Hematopoietic multipotent progenitor cell treated with erythropoietin and hydrocortisone succinate and interleukin-3 and kit ligand, for 15 days (in vitro differentiated cells): ENCODE results near the gene SUFU.
"Not testable (repeated sequence)": the region's sequence is repeated elsewhere in the genome, so short reads cannot be mapped to it uniquely, and the experiment has no call there.

ENCODE experiments used
- DNase-seq: peaks from one replicate; pipeline ENCODE4 v3.0.0-alpha.2; 2015; ENCODE audit warnings: low spot score

The SUFU gene

DNA sequence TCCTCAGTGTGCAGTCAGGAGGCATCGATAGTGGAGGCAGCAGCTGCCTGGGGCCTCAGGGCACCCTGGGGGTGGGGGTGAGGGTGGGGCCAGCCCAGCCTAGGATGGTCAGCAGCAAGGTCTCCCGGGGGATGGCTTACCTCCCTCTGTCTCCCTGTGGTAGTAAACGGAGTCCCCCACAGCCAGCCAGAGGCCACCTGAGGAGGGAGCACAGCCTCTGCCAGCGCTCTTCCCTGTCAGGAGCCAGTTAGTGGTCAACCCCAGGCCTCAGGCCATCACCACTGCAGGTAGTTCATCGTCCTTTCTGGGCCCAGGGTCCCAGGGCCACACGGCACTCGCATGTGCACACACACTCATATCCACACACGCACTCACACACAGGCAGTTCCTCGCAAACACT is 23.4 kb upstream of the SUFU start:
- DNase-seq = no peak

DNA sequence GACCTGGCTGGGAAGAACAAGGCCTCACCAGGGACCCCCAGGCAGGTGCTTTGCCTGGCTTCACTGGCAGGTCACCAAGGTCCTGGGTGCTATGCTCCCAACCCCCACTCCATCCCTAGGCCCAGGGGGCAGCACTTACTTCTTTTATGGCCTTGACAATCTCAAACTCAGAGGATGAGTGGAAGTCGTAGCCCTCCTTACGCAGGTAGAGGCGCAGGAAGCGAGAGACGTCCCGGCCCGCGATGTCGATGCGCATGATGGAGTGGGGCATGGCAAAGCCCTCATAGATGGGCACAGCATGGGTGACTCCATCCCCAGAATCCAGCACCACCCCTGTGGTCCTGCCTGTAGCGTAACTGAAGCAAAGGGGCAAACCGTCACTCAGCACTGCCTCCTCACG is 19.8 kb upstream of the SUFU start:
- no peak for DNase-seq

DNA sequence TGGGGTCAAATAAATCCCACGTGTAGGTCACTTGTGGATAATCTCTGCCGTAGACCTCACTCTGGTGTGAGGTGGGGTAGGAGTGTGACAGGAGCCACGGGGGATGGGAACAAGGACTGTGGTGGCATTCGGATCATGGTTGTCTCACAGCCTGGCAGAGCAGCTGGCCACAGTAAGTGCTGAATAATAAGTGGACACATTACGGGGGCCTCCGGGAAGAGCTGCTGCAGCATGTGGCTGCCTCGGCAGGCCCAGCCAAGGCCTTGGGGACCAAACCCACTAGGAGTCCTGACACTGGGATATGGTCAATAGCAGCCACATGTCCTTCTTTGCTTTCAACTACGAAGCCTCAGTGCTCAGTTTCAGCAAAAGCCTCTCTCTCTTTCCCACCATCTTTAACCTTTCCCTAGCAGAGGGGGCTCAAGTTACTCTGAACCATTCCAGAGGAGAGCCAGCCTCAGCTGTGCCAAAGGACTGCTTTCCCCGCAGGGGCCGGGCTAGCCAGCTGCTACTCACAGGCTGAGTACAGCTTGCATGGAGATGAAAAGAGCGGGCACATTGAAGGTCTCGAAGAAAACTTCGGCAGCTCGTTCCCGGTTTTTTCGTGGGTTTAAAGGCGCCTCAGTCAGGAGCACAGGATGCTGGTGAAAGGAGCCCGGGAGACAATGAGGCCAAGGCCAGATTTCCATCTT is 18.5 kb upstream of the SUFU start:
- no peak for DNase-seq

DNA sequence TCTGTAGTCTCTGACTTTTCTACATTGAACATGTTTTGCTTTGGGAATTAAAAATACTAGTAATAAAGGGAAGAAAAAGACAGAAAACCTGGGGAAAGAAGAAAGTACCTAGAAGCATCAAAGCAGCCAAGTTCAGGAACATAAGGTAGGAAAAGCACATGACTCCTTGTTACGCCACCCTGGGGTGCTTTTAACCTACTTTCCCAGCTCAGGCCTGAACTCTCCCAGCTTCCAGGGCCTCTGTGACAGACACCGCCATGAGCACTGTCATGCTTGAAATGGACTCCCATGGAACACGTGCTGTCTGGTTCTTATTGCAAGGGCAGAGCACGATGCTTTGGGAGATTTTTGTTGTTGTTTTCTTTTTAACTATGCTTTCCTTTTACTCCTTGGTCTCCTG is 12.6 kb upstream of the SUFU start:
- DNase-seq = no peak

DNA sequence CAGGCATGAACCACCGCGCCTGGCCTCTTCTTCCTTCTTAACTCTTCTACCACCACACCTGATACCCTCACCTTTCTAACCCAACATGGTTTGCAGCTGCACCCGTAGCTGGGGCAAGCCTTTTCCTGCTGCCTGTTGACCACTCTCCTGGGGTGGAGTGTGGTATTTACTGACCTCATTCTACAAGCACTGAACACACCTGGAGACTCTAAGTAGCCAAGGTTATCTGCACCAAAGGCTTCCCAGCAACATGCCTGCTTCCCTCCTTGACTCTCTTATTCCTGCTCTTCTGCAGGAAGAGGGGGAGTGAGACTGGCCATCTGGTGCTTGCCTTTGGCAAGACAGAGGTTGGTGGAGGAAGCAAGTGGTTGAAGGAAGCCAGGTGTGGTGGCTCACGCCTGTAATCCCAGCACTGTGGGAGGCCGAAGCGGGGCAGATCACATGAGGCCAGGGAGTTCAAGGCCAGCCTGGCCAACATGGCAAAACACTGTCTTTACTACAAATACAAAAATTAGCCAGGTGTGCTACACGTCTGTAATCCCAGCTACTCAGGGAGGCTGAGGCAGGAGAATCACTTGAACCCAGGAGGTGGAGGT is 11.3 kb upstream of the SUFU start:
- DNase-seq = no peak

DNA sequence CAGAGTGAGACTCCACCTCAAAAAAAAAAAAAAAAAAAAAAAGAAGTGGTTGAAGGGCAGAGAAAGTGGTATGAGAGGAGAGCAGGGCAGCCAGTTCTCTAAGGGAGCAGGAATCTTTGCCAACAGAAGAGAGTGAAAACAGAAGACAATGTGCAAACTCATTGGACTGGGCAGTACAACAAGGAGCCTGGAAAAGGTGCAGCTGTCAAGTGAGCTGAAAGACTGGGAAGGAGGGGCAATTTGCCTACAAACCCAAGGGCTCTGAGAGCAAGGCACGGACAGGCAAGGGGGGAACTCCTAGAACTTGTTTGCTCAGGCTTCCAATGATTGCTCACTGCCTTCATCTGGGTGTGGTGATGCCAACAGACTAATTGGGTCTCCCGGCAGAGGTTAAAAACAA is 10.8 kb upstream of the SUFU start:
- DNase-seq = no peak

DNA sequence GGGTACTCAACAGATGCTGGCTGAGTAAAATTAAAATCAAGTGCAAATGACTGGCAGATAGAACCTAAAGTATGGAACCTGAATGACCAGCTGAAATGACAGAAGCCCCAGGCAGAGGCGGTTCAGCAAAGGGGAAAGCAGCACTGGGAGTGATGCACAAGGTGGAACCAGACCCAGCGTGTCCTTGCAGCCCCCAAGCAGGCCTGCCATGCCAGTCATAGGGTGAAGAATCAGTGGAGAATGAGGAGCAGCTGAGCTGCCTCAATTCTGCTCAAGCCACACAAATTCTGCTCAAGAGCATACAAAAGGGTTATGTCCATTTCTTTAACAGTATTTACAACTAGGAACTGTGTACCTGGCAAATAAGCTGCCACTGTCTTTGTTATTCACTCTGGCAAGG is 10.0 kb upstream of the SUFU start:
- DNase-seq = no peak

DNA sequence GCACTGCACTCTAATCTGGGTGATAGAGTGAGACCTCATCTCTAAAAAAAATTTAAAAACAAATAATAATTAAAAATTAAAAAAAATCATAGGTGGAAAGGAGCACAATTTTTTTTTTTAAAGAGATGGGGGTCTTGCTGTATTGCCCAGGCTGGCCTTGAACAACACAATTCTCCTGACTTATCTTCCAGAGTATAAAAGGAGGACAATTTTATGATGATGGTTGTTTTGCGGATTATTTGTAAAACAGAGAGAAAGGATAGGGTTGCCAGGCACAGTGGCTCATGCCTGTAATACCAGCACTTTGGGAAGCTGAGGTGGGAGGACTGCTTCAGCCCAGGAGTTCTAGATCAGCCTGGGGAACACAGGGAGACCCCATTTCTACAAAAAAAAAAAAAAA is 6.2 kb upstream of the SUFU start:
- DNase-seq = no peak

DNA sequence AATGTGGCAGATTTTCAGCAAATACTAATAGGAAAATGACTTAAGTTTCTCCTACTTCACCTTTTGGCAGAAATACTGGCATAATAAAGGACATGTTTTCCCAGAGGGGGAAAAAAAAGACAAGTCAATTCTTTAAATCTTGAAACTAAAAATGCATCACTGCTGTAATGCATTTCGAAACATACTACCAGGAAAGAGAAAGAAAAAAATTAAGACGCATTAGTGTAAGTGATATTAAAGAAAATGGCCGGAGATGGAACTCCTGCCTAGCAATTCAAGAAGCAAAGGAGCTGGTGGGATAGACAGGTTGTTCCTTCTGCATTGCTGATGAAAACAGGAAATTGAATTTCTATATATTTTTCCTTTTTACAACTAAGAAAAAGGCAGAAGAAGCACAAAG is 4.4 kb upstream of the SUFU start:
- no peak for DNase-seq

DNA sequence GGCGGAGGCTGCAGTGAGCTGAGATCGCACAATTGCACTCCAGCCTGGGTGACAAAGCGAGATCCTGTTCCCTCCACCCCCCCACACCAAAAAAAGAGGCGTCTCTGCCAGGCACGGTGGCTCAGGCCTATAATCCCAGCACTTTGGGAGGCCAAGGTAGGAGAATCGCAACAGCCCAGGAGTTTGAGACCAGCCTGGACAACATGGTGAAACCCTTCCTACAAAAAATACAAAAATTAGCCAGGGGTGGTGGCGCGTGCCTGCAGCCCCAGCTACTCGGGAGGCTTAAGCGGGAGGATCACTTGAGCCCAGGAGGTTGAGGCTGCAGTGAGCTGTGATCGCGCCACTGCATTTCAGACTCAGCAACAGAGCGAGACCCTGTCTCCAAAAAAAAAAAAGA is 3.1 kb upstream of the SUFU start:
- not testable (repeated sequence) for DNase-seq

DNA sequence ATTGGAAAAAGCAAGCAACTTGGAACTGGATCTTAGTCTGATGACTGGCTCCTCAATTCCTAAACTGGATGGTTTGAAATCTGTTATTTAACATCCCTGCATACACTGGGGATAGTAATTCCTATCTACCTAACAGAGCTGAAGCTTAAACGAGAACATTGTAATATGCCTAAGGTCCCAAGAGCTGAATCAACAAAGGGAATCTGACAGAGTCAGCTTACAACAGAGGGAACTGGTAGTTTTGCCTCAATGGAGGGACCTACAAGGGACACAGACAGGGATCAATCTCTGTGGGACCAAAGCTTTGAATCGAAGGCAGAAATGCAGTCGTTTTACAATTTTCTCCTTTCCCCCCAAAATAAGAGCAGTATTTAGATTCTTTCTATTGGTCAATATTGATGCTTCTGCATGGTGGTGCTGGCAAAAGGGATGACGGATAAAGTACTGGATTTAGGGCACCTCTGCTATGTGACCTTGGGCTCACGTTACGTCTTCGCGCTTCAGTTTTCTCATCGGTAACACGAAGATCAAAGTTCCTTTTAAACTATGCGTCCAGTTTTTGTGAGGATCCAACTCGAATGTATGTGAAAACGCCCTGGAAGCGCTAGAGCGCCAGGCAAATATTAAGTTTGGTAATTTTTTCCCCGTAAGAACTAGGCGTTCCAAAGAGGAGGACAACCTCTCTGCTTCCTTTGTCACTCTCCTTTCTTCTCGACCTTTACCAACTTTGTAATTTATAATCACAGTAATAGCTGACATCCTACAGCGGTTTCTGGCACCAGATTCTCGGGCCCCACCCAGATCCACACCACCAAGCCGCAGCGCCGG is 2.4 kb upstream of the SUFU start:
- no peak for DNase-seq

DNA sequence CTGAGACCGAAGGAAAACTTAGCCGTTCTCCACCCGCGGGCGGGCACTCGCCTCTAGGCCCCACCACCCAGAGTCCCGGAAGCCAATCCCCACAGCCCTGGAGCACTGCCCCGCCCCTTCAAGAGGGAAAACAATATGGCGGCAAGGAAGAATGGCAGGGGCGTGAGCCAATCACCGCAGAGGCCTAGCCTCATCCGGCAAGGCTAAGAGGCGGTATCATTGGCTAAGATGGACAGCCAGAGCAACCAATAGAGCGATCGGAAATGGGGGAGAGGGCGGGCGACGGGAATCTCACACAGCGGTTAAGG is 1.8 kb upstream of the SUFU start:
- DNase-seq = peak; percentile 99

DNA sequence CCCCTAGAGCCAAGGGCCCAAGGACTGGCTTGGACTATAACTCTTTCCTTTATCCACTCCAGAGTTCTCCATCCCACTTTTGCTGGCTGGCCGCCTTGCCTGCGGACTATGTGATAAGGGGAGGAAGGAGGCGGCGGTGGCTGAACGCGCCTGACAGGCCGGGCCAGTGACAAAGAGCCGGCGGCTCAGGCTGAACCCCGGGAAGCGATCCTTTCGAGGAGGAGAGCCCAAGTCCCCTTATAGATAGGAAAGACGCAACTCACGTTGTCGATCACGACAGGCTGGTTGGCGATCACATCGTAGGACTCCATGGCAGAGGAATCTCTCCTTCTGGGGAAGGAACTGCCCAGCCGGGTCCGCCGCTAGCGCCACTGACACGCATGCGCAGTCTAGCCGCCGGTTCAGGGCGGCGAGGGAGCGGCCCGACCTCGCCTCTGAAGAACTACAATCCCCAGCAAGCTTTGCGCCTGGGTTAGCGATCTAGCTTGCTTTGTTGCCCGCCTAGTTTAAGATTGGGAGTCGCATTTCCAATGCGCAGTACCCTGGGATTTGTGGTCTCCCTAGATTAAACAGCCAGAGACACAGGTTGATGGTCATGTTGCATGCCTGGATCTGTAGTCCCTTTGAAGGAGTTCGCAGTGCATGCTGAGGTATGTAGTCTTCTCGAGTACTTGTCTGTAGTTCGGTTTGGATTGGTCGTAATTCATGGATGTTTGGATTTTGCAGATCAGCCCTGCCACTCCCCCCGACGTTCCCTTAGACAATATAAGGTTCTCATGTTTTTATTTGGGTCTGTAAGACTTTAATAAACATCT is 1.2 kb upstream of the SUFU start, which contains the start of gene ACTR1A:
TSS of gene ACTR1A (minus strand) at position 376 of the 815 bp plus-strand sequence. CDS start at position 311, 65 bp downstream.
- DNase-seq = peak; percentile 97

DNA sequence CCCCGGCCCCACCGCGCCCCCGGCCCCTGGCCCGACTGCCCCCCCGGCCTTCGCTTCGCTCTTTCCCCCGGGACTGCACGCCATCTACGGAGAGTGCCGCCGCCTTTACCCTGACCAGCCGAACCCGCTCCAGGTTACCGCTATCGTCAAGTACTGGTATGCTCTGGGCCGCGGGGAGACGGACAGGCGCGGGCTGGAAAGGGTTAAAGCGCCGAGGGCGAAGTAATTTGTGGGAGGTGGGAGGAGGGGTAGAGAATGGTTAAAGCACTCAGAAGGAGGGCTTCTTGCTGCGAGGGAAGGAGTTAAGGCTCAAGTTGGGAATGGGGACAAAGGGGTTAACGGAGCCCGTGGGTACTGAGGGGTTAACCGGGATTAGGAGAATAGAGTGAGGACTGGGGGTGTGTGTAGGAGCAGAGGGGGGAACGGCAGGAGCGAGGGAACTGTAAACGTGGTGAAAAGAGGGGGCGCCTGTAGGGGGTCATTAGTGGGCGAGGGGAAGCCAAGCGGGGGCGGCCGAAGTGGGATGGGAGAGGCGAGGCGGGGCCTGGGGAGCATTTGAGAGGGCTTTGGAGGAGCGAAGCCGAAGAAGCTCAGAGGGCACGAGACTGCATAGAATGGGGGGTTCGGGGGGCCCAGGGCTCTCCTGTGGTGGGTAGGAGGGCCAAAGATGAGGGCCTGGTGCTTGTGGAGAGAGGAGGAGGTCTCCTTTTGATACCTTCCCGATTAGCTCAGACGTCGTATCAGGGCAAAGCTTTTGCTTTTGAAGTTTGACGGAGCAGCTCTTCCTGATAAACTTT is 605 bp downstream of the SUFU start:
- DNase-seq = peak; percentile 26

DNA sequence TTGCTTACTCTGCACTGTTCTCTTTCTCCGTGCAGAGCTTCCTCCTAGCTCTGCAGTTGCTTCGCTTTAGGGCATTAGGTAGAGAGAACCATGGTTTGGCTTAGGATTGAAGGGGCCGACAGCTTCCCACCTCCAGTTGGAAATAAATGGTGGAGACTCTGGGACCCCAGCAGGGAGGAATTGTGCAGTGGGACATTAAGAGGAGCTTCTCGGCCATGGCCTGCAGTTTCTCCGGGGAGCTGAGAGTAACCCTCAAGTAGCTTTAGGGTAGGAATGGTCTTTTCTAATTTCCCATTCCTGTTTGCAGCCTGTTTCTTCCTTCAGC is 1.2 kb downstream of the SUFU start:
- DNase-seq = no peak

DNA sequence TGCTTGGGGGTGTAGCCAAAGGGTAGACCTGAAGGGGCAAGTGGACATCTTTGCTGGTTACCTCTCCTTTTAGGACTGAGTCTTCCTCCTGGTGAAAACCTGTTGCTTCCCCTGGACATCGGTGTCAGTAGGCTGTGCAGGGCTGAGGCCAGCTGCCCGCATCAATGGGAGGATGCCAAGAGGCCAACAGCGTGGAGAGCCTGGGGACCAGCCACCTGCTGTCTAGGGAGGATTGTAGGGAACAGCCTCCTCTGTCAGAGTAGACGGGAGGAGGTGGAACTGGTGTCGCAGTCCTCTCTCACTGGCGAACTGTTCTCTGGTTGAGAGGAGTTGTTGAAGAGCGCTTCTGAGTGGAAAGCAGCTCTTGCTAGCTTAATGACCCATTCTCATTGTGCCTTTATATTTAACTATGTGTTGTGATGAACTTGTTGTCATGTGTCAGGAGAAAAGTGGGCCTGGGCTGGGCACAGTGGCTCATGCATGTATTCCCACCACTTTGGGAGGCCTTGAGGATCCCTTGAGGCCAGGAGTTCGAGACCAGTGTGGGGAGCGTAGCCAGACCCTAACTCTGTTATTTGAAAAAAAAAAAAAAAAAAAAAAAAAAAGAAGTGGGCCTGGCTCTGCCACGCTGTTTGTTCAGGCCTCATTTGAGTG is 1.8 kb downstream of the SUFU start:
- no peak for DNase-seq

DNA sequence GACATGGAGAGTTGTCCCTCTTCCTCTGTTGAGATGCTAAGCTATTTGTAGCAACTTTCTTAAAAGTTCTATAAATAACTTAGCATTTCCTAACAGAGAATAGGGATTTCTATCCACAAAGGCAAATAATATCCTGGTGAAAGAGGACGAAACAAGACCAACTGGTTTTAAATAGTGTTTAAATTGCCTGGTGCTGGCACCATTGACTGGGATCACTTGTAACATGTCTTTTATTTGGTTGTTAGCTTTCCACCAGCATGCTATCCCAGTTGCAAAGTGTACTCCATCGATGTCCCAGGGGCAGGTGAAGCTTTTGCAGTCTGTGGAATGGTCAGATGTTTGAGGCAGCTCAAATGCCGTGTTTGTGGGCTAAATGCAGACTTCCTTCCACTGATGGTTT is 3.7 kb downstream of the SUFU start:
- DNase-seq = no peak

DNA sequence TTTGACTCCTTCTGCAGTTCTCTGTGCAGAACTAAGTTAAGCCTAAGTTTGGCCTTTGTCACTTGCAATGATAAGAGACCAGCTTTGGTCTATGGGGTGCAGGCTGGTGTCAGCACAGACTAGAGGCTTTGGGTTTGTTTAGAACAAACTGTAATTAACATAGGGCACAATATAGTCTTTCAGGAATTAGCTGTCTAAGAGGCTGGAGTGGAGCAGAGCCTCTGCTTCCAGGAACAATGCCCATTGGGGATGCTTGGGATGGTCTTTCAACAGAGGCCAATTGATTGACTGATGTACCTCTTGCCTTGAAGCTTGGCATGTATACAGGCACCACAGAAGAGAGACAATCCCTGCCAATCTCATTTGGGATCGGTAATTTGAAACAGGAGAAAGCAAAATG is 4.7 kb downstream of the SUFU start:
- DNase-seq = no peak

DNA sequence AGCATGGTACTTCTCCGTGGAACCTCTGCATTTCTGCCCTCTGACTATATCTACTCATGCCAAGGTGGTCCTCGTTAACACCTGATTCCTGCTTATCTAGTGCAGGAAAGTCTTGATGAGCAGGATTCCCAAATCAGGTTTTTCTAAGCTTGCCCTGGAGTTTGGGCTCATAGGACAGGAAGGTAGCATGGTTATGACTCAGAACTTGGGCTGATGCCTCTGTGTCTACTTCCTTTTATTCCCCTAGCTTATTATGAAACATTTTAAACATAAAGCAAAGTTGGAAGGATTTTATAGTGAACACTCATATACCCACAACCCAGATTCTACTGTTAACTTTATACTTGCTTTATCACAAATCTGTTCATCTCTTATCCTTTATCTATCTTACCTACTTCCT is 5.6 kb downstream of the SUFU start:
- DNase-seq = no peak

DNA sequence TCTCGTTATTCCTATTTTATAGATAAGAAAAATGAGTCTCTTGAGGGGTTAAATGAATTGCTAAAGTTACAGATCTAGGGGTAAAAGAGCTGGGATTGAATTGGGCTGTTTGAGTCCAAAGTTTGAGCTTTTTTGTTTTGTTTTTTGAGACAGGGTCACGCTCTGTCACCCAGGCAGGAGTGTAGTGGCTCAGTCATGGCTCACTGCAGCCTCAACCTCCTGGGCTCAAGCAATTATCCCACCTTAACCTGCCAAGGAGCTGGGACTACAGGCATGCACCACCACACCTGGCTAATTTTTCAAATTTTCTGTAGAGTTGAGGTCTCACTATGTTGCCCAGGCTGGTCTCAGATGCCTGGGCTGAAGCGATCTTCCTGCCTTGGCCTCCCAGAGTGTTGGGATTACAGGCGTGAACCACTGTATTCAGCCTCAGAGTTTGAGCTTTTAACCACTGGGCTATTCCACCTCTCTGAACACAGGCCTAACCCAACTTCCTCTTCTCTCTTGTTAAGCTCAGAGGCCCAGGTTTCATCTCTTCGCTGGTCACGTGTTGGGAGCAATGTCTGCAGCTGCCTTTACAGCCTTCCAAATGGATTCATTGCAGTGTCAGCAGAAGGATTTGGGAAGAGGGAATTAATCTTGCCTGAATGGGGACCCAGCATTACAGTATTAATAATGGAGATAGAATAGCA is 8.0 kb downstream of the SUFU start:
- DNase-seq = no peak
